GM18498 (cell line): Measurements from ENCODE around the gene FUCA2.
"Not testable (repeated sequence)": the region's sequence is repeated elsewhere in the genome, so short reads cannot be mapped to it uniquely, and the experiment has no call there.

Source experiments
- ATAC-seq: cut with Tn5 transposase; IDR thresholded peaks from one replicate; pipeline ENCODE4 v1.9.1; 2021; ENCODE audit warnings: mild to moderate bottlenecking, moderate library complexity; ENCODE audit not compliant: unreplicated experiment

Gene FUCA2

DNA sequence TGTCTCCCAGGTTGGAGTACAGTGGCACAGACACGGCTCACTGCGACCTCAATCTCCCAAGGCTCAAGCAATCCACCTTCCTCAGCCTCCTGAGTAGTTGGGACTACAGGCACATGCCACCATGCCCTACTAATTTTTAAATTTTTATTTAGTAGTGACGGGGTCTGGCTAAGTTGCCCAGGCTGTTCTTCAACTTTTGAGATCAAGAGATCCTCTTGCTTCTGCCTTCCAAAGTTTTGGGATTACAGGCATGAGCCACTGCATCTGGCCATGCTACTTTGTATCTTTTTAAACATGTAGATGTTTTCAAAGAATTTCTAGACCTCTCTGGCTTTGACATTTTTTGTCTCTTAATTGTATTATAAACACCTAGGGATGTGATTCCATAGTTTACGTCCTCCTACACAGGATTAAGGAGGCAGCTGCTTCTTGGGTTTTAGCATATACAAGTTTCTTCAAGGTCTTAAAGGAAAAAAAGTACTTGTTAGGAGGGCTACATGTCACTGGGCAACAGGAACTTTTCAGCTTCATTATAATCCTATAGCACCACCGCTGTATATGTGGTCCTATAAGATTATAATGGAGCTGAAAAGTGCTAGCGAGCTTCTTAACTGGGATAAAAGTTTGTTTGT lies 62.3 kb downstream of the FUCA2 start:
- ATAC-seq: no peak

DNA sequence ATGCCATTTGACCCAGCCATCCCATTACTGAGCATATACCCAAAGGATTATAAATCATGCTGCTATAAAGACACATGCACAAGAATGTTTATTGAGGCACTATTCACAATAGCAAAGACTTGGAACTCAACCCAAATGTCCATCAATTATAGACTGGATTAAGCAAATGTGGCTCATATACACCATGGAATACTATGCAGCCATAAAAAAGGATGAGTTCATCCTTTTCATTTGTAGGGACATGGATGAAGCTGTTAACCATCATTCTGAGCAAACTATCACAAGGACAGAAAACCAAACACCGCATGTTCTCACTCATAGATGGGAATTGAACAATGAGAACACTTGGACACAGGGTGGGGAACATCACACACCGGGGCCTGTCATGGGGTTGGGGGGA lies 63.7 kb downstream of the FUCA2 start:
- ATAC-seq: not testable (repeated sequence)
